ENCODE measurements around the gene CMIP. TPM values are rescaled to one million over a fixed set of nuclear protein-coding genes. Genes with fewer than 3 reads are reported as not detected.

CMIP gene
- total RNA-seq, 4 donors from 2014 or later: 15.5 to 65.9 (median 20.2) TPM

GRCh38 chr16:81473969-81474959 is 29.7 kb downstream of the CMIP start:
- 88 to 93% methylated on average over 14 to 20 of the region's 20 CpGs for WGBS, 2 donors
- Histone ChIP-seq H3K27me3 (no peaks in the 10 kb centered on the region), H3K27ac (no peak overlapping the region), H3K36me3 (no peaks in the 10 kb centered on the region), H3K4me1 (peaks cover 14 to 16% of the 10 kb centered on the region in 2 donors), H3K9me3 (no peaks in the 10 kb centered on the region), H3K4me3 (replicated peaks in 1 of 3) (no peak overlapping the region)
- TF ChIP-seq POLR2A (IDR thresholded peaks at IDR 0.05): no peak
- TF ChIP-seq CTCF (IDR thresholded peaks at IDR 0.05): no peak
- DNase-seq: no peak
- intact Hi-C loops (cut with DNase I): no loop called here

- no peaks in the 10 kb centered on the region for H3K27me3 ChIP-seq
- 91 to 93% methylated on average over 19 of the region's 19 CpGs for WGBS, 2 donors
- peaks cover 13 to 21% of the 10 kb centered on the region in 2 donors for H3K4me1 ChIP-seq
- TF ChIP-seq POLR2A (IDR thresholded peaks at IDR 0.05) (no peak), CTCF (IDR thresholded peaks at IDR 0.05) (no peak)
- no peaks in the 10 kb centered on the region for H3K36me3 ChIP-seq
- no peak for DNase-seq
- no peaks in the 10 kb centered on the region for H3K9me3 ChIP-seq
- intact Hi-C loops (cut with DNase I): no loop called here
- H3K27ac ChIP-seq: no peak overlapping the region
- no peak overlapping the region for H3K4me3 ChIP-seq (replicated peaks in 1 of 3)
These were observed 33.4 kb downstream of the CMIP start for GRCh38 chr16:81477697-81478693.

- no peak for TF ChIP-seq POLR2A (IDR thresholded peaks at IDR 0.05)
- TF ChIP-seq CTCF (IDR thresholded peaks at IDR 0.05): no peak
- peak; percentile 37 to 40 for DNase-seq
- Histone ChIP-seq H3K27ac (no peak overlapping the region), H3K9me3 (no peaks in the 10 kb centered on the region), H3K4me1 (peaks cover 6 to 24% of the 10 kb centered on the region in 2 donors), H3K27me3 (no peaks in the 10 kb centered on the region), H3K4me3 (replicated peaks in 1 of 3) (no peak overlapping the region), H3K36me3 (no peaks in the 10 kb centered on the region)
- intact Hi-C loops (cut with DNase I): no loop called here
- 49 to 59% methylated on average over 13 of the region's 13 CpGs for WGBS, 2 donors
These were observed 34.4 kb downstream of the CMIP start for GRCh38 chr16:81478876-81479511.

GRCh38 chr16:81480606-81481206 is 36.1 kb downstream of the CMIP start:
- no peak for DNase-seq
- TF ChIP-seq CTCF (IDR thresholded peaks at IDR 0.05) (no peak), POLR2A (IDR thresholded peaks at IDR 0.05) (no peak)
- H3K9me3 ChIP-seq: no peaks in the 10 kb centered on the region
- no peak overlapping the region for H3K27ac ChIP-seq
- WGBS, 2 donors: 91 to 93% methylated on average over 9 of the region's 9 CpGs
- H3K4me1 ChIP-seq: peaks cover 6 to 28% of the 10 kb centered on the region in 2 donors
- no peak overlapping the region for H3K4me3 ChIP-seq (replicated peaks in 1 of 3)
- no peaks in the 10 kb centered on the region for H3K36me3 ChIP-seq
- no peaks in the 10 kb centered on the region for H3K27me3 ChIP-seq
- intact Hi-C loops (cut with DNase I): no loop called here

Measured in thyroid gland (tissue), 4 donors.